Gastrocnemius medialis (tissue), 4 donors: Measurements from ENCODE around the gene B4GALT6.

Source experiments
- CTCF ChIP-seq, 5 experiments: fragments of 450-650 bp in 3 of 5; fragments of 200-600 bp in 2 of 5; sonication (generic) in 2 of 5; IDR thresholded peaks in 4 of 5; conservative IDR thresholded peaks in 1 of 5; 1 replicate in 4 of 5; 2 replicates in 1 of 5; pipeline ENCODE4 v1.5.1; 2016 to 2019; ENCODE audit warnings: antibody characterized with exemption in 5 of 5, mild to moderate bottlenecking in 3 of 5, moderate library complexity in 3 of 5
- POLR2A ChIP-seq, 2 donors: fragments of 450-650 bp; IDR thresholded peaks; one replicate each; pipeline ENCODE4 v1.6.1; 2017; ENCODE audit warnings: antibody characterized with exemption in 2 of 2, mild to moderate bottlenecking in 2 of 2, moderate library complexity in 2 of 2

GRCh38 chr18:31583185-31583854 lies 101.1 kb downstream of the B4GALT6 start:
- TF ChIP-seq CTCF (IDR thresholded peaks at IDR 0.05 in 4 of 5, conservative IDR thresholded peaks at IDR 0.05 in 1 of 5), result no peak
- no peak for TF ChIP-seq POLR2A (IDR thresholded peaks at IDR 0.05)
